ENCODE data around the gene PSMA8.
A peak's percentile ranks its signal among the peaks of the same experiment; 100 is the strongest.
"Not testable (repeated sequence)": the region's sequence is repeated elsewhere in the genome, so short reads cannot be mapped to it uniquely, and the experiment has no call there.

Gene PSMA8

DNA sequence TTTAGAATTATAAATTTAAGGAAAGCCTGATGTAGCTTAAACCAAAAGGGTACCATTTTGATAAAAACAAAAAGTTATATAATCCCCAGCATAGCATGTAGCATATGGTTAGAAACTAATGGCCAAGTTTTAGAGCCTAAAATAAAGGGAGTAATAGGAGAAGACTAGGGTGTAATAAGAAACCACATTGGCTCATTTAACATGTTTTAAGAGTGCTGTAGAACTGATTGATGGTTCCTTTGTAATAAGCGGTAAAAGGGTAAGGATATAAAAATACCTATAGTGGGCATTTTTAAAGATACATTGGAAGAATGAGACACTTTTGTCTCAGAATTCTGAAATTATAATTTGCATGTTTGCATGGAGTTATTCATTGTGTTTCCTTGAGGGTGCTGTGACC, 1.9 kb downstream of the PSMA8 start:
- TF ChIP-seq, protein P1, sequence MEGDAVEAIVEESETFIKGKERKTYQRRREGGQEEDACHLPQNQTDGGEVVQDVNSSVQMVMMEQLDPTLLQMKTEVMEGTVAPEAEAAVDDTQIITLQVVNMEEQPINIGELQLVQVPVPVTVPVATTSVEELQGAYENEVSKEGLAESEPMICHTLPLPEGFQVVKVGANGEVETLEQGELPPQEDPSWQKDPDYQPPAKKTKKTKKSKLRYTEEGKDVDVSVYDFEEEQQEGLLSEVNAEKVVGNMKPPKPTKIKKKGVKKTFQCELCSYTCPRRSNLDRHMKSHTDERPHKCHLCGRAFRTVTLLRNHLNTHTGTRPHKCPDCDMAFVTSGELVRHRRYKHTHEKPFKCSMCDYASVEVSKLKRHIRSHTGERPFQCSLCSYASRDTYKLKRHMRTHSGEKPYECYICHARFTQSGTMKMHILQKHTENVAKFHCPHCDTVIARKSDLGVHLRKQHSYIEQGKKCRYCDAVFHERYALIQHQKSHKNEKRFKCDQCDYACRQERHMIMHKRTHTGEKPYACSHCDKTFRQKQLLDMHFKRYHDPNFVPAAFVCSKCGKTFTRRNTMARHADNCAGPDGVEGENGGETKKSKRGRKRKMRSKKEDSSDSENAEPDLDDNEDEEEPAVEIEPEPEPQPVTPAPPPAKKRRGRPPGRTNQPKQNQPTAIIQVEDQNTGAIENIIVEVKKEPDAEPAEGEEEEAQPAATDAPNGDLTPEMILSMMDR (IDR thresholded peaks at IDR 0.05; ENCODE audit: unreplicated experiment in 3 of 3): no peak
- peaks cover 16% of the 10 kb centered on the region for H3K4me1 Mint-ChIP-seq
- H3K27me3 Mint-ChIP-seq (ENCODE audit: low read depth): no peaks in the 10 kb centered on the region
- peak overlapping the region; percentile 21 to 79 (median 33) for H3K27ac Mint-ChIP-seq
- H3K36me3 Mint-ChIP-seq (ENCODE audit: low read depth): no peaks in the 10 kb centered on the region
- peaks cover 3% of the 10 kb centered on the region for H3K9me3 Mint-ChIP-seq
- no peak overlapping the region for H3K4me3 Mint-ChIP-seq

GRCh38 chr18:26157326-26157725, 23.7 kb downstream of the PSMA8 start:
- Mint-ChIP-seq H3K27me3 (ENCODE audit: low read depth) (no peaks in the 10 kb centered on the region), H3K9me3 (no peaks in the 10 kb centered on the region), H3K27ac (no peak overlapping the region), H3K4me1 (peaks cover 4% of the 10 kb centered on the region), H3K4me3 (no peak overlapping the region), H3K36me3 (ENCODE audit: low read depth) (no peaks in the 10 kb centered on the region)
- TF ChIP-seq, protein P1 (IDR thresholded peaks at IDR 0.05; ENCODE audit: unreplicated experiment in 3 of 3): no peak

- Mint-ChIP-seq H3K27me3 (ENCODE audit: low read depth) (no peaks in the 10 kb centered on the region), H3K4me3 (no peak overlapping the region), H3K9me3 (no peaks in the 10 kb centered on the region), H3K27ac (no peak overlapping the region), H3K4me1 (peaks cover 6% of the 10 kb centered on the region), H3K36me3 (ENCODE audit: low read depth) (no peaks in the 10 kb centered on the region)
- TF ChIP-seq, protein P1 (IDR thresholded peaks at IDR 0.05; ENCODE audit: unreplicated experiment in 3 of 3): peak in 2 of 3 experiments; percentile 16 to 32
These were observed 25.7 kb downstream of the PSMA8 start for GRCh38 chr18:26159353-26159752.

GRCh38 chr18:26164571-26164970, 30.9 kb downstream of the PSMA8 start:
- Mint-ChIP-seq H3K27ac (no peak overlapping the region), H3K36me3 (ENCODE audit: low read depth) (no peaks in the 10 kb centered on the region), H3K9me3 (no peaks in the 10 kb centered on the region), H3K27me3 (ENCODE audit: low read depth) (no peaks in the 10 kb centered on the region), H3K4me1 (peaks cover 6% of the 10 kb centered on the region), H3K4me3 (no peak overlapping the region)
- TF ChIP-seq, protein P1 (IDR thresholded peaks at IDR 0.05; ENCODE audit: unreplicated experiment in 3 of 3): no peak

DNA sequence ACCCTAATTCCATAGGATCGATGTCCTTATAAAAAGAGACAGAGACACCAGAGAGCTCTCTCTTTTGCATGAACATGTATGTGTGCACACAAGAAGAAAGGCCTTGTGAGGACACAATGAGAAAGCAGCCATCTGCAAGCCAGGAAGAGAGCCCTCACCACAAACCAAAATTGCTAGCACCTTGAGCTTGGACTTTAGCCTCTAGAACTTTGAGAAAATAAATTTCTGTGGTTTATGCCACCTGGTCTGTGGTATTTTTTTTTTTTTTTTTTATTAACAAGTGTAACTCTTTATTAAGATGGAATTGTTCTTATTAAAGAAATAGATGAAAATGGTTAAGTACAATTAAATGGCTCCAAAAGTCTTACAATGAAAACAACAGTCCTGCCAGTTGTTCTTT, 33.9 kb downstream of the PSMA8 start:
- not testable (repeated sequence) for H3K4me3 Mint-ChIP-seq; H3K27me3 Mint-ChIP-seq (ENCODE audit: low read depth); H3K36me3 Mint-ChIP-seq (ENCODE audit: low read depth); H3K9me3 Mint-ChIP-seq; H3K4me1 Mint-ChIP-seq; H3K27ac Mint-ChIP-seq

- H3K27ac Mint-ChIP-seq: peak overlapping the region in 1 of 3 experiments; percentile 24
- H3K27me3 Mint-ChIP-seq (ENCODE audit: low read depth): no peaks in the 10 kb centered on the region
- TF ChIP-seq, protein P1 (IDR thresholded peaks at IDR 0.05; ENCODE audit: unreplicated experiment in 3 of 3): no peak
- H3K4me3 Mint-ChIP-seq: no peak overlapping the region
- no peaks in the 10 kb centered on the region for H3K9me3 Mint-ChIP-seq
- H3K36me3 Mint-ChIP-seq (ENCODE audit: low read depth): no peaks in the 10 kb centered on the region
- H3K4me1 Mint-ChIP-seq: no peaks in the 10 kb centered on the region
These were observed 41.8 kb downstream of the PSMA8 start for GRCh38 chr18:26175481-26175880.

All from nephron (organoid).